RWPE2 (cell line): ENCODE measurements around the gene PDE4D.

Source experiments
- ATAC-seq: fragments of 200-7000 bp; cut with Tn5 transposase; 3 replicates; pipeline ENCODE4 v1.9.1; 2021; ENCODE audit warnings: low read depth
- DNase-seq: peaks from one replicate; pipeline ENCODE4 v3.0.0-alpha.2; 2020; ENCODE audit warnings: low spot score
- H3K27ac ChIP-seq: fragments of 450-650 bp; 2 replicates; pipeline ENCODE4 v1.5.1; 2017; ENCODE audit warnings: mild to moderate bottlenecking; ENCODE audit not compliant: poor library complexity, severe bottlenecking
- H3K27me3 ChIP-seq: fragments of 250-450 bp; sonication (Bioruptor Pico); 2 replicates; pipeline ENCODE4 v1.5.1; 2021; ENCODE audit warnings: mild to moderate bottlenecking, moderate library complexity; ENCODE audit not compliant: insufficient read depth, poor library complexity, severe bottlenecking
- H3K36me3 ChIP-seq: fragments of 250-450 bp; sonication (Bioruptor Pico); 2 replicates; pipeline ENCODE4 v1.5.1; 2020; ENCODE audit warnings: low read depth, mild to moderate bottlenecking, moderate library complexity
- H3K4me1 ChIP-seq: fragments of 250-450 bp; sonication (Bioruptor Pico); 2 replicates; pipeline ENCODE4 v1.5.1; 2021; ENCODE audit warnings: mild to moderate bottlenecking, moderate library complexity; ENCODE audit not compliant: insufficient read depth, poor library complexity, severe bottlenecking
- H3K4me3 ChIP-seq: fragments of 250-450 bp; sonication (Bioruptor Pico); 2 replicates; pipeline ENCODE4 v1.5.1; 2021; ENCODE audit warnings: mild to moderate bottlenecking, moderate library complexity; ENCODE audit not compliant: severe bottlenecking
- H3K9me3 ChIP-seq: fragments of 250-450 bp; sonication (Bioruptor Pico); 2 replicates; pipeline ENCODE4 v1.5.1; 2021; ENCODE audit warnings: mild to moderate bottlenecking, moderate library complexity; ENCODE audit not compliant: severe bottlenecking
- TF ChIP-seq, protein P1 (sequence below): fragments of 450-650 bp; IDR thresholded peaks from one replicate; pipeline ENCODE4 v1.5.1; 2017; ENCODE audit warnings: mild to moderate bottlenecking, moderate library complexity; ENCODE audit not compliant: poor library complexity, severe bottlenecking

The PDE4D gene

DNA sequence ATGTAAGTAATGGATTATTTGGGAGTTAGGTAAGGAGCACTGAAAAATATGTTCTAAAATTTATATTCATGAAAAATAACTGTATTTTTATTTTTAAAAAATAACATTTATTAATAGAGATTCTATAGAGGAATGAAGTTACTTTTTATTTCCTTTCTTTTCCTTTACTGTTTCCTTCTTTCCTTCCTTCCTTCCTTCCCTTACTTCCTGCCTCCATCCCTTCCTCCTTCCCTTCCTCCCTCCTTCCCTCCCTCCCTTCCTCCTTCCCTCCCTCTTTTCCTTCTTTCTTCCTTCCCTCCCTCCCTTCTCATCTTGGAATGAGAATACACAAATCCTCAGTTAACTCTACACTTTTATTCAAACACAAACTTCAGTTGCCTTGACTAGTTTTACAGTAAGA is 750.6 kb downstream of the PDE4D start:
- no peaks in the 10 kb centered on the region for H3K4me1 ChIP-seq
- no peaks in the 10 kb centered on the region for H3K9me3 ChIP-seq
- ATAC-seq (no peak), DNase-seq (no peak)
- H3K36me3 ChIP-seq = no peaks in the 10 kb centered on the region
- H3K27me3 ChIP-seq = no peaks in the 10 kb centered on the region
- no peak overlapping the region for H3K4me3 ChIP-seq
- TF ChIP-seq, protein P1, sequence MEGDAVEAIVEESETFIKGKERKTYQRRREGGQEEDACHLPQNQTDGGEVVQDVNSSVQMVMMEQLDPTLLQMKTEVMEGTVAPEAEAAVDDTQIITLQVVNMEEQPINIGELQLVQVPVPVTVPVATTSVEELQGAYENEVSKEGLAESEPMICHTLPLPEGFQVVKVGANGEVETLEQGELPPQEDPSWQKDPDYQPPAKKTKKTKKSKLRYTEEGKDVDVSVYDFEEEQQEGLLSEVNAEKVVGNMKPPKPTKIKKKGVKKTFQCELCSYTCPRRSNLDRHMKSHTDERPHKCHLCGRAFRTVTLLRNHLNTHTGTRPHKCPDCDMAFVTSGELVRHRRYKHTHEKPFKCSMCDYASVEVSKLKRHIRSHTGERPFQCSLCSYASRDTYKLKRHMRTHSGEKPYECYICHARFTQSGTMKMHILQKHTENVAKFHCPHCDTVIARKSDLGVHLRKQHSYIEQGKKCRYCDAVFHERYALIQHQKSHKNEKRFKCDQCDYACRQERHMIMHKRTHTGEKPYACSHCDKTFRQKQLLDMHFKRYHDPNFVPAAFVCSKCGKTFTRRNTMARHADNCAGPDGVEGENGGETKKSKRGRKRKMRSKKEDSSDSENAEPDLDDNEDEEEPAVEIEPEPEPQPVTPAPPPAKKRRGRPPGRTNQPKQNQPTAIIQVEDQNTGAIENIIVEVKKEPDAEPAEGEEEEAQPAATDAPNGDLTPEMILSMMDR = no peak
- H3K27ac ChIP-seq = no peak overlapping the region

DNA sequence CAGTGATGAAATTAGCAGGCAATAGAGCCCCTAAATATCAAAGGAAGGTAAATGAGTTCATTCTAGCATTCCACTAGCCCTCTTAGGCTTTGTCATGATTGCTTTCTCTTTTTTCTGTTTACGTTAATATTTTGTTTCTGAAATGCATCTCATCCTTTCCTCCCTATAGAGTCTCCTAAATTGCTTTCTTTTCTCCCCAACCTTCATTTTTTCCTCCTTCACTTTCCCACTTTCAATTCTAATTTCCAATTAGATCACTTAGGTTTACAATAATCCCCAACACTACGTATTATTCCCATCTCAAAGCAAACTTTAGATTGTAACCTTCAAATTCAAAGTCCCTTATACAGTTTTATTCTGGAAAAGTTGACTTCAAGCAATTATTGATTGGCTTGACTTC is 751.4 kb downstream of the PDE4D start:
- TF ChIP-seq, protein P1 = no peak
- Histone ChIP-seq H3K36me3 (no peaks in the 10 kb centered on the region), H3K27me3 (no peaks in the 10 kb centered on the region), H3K27ac (no peak overlapping the region), H3K9me3 (no peaks in the 10 kb centered on the region), H3K4me3 (no peak overlapping the region), H3K4me1 (no peaks in the 10 kb centered on the region)
- DNase-seq = no peak
- ATAC-seq = no peak

- TF ChIP-seq, protein P1 = no peak
- no peaks in the 10 kb centered on the region for H3K27me3 ChIP-seq
- H3K27ac ChIP-seq = no peak overlapping the region
- H3K9me3 ChIP-seq = no peaks in the 10 kb centered on the region
- no peak; the same call in 2 of the 3 replicates for ATAC-seq
- no peaks in the 10 kb centered on the region for H3K4me1 ChIP-seq
- DNase-seq = no peak
- H3K36me3 ChIP-seq = no peaks in the 10 kb centered on the region
- H3K4me3 ChIP-seq = no peak overlapping the region
Observed at GRCh38 chr5:59140133-59140532, 753.4 kb downstream of the PDE4D start.

DNA sequence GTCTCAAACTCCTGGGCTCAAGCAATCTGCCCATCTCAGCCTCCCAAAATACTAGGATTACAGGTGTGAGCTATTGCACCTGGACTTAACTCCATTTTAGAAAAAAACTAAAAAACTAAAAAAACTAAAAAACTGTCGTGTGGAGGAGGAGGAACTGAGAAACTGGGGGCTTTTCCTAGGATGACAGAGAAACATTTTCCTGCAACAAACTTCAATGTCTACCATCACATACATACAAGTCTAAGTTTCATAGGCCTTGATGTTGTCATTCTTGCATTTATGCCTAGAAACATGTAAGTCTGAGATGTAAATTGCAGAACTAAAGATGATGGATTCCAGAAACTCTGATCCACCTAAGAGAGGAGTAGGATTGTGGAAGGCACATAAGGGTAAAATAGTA is 753.8 kb downstream of the PDE4D start:
- H3K27me3 ChIP-seq = no peaks in the 10 kb centered on the region
- no peak overlapping the region for H3K27ac ChIP-seq
- H3K4me3 ChIP-seq = no peak overlapping the region
- no peaks in the 10 kb centered on the region for H3K9me3 ChIP-seq
- TF ChIP-seq, protein P1 = no peak
- H3K36me3 ChIP-seq = no peaks in the 10 kb centered on the region
- no peak for ATAC-seq
- DNase-seq = no peak
- no peaks in the 10 kb centered on the region for H3K4me1 ChIP-seq

- H3K36me3 ChIP-seq = no peaks in the 10 kb centered on the region
Observed at GRCh38 chr5:59138509-59138908, 755.0 kb downstream of the PDE4D start.

More at GRCh38 chr5:59138509-59138908, 755.0 kb downstream of the PDE4D start:
- no peak overlapping the region for H3K27ac ChIP-seq
- H3K27me3 ChIP-seq = no peaks in the 10 kb centered on the region
- H3K9me3 ChIP-seq = no peaks in the 10 kb centered on the region
- TF ChIP-seq, protein P1 = no peak
- no peaks in the 10 kb centered on the region for H3K4me1 ChIP-seq
- H3K4me3 ChIP-seq = no peak overlapping the region
- ATAC-seq (no peak), DNase-seq (no peak)
